Panc1 (cell line): ENCODE measurements around the gene FMC1. TPM values are rescaled to one million over a fixed set of nuclear protein-coding genes. Genes with fewer than 3 reads are reported as not detected.
A peak's percentile ranks its signal among the peaks of the same experiment; 100 is the strongest.

Experiments used
- ATAC-seq: fragments of 200-7000 bp; cut with Tn5 transposase; 2 replicates; pipeline ENCODE4 v1.9.1; 2020; ENCODE audit warnings: mild to moderate bottlenecking, moderate library complexity
- BruUV-seq: library from RNA; stranded (reverse); fragments of 400-500 nt; replicated peaks from 2 replicates; lab custom pipeline; 2021; lab: Mats Ljungman, UMichigan
- CTCF ChIA-PET: fragments of 300-600 bp; sonication (Branson Sonifier 250); formaldehyde crosslinking; loops from one replicate; lab custom pipeline; 2022; ENCODE audit warnings: antibody characterized with exemption; lab: Charles Lee
- POLR2A ChIA-PET: fragments of 300-600 bp; sonication (Branson Sonifier 250); formaldehyde crosslinking; loops from one replicate; lab custom pipeline; 2022; ENCODE audit warnings: antibody characterized with exemption; lab: Charles Lee
- DNase-seq: peaks from one replicate; pipeline ENCODE4 v3.0.0-alpha.2; 2010; ENCODE audit warnings: low read depth, low spot score
- H3K27ac ChIP-seq: 2 replicates; pipeline ENCODE4 v1.5.1; 2011; ENCODE audit warnings: mild to moderate bottlenecking, low read length, inconsistent platforms
- H3K27me3 ChIP-seq: fragments of 200-500 bp; sonication (Bioruptor generic); 2 replicates; pipeline ENCODE4 v1.6.0; 2014; ENCODE audit warnings: low read length, inconsistent platforms; ENCODE audit not compliant: control insufficient read depth, insufficient read depth
- H3K36me3 ChIP-seq: fragments of 200-500 bp; sonication (Bioruptor generic); 2 replicates; pipeline ENCODE4 v1.5.1; 2014; ENCODE audit warnings: inconsistent platforms, mild to moderate bottlenecking, low read length, moderate library complexity; ENCODE audit not compliant: control insufficient read depth, insufficient read depth
- H3K4me1 ChIP-seq: 2 replicates; pipeline ENCODE4 v1.5.1; 2011; ENCODE audit warnings: inconsistent platforms, mild to moderate bottlenecking, low read length, moderate library complexity; ENCODE audit not compliant: control insufficient read depth, insufficient read depth
- H3K4me3 ChIP-seq, 2 experiments: 2 replicates each; pipeline ENCODE4 v1.5.1; 2011 to 2012; ENCODE audit warnings: low read depth in 2 of 2, low read length in 2 of 2, mild to moderate bottlenecking in 2 of 2, inconsistent platforms in 1 of 2, moderate library complexity in 1 of 2
- H3K9me3 ChIP-seq: fragments of 200-500 bp; sonication (Bioruptor generic); 2 replicates; pipeline ENCODE4 v1.5.1; 2014; ENCODE audit warnings: low read depth, mild to moderate bottlenecking, inconsistent platforms, low read length, moderate library complexity; ENCODE audit not compliant: control insufficient read depth, insufficient read depth
- CTCF ChIP-seq: fragments of 450-650 bp; IDR thresholded peaks from 2 replicates; pipeline ENCODE4 v1.5.1; 2017; ENCODE audit warnings: mild to moderate bottlenecking
- POLR2AphosphoS5 ChIP-seq: IDR thresholded peaks from 2 replicates; pipeline ENCODE4 v1.6.1; 2012; ENCODE audit warnings: mild to moderate bottlenecking, low read depth, low read length, moderate library complexity
- REST ChIP-seq, 2 experiments: IDR thresholded peaks; 2 replicates each; pipeline ENCODE4 v1.6.1; 2011 to 2012; ENCODE audit warnings: low read depth in 2 of 2, control low read depth in 1 of 2, low read length in 1 of 2, mild to moderate bottlenecking in 1 of 2, moderate library complexity in 1 of 2; ENCODE audit not compliant: insufficient read depth in 1 of 2
- SIN3A ChIP-seq: IDR thresholded peaks from 2 replicates; pipeline ENCODE4 v1.6.1; 2012; ENCODE audit warnings: low read depth, mild to moderate bottlenecking, low read length, moderate library complexity, borderline replicate concordance; ENCODE audit not compliant: insufficient read depth
- TCF7L2 ChIP-seq: IDR thresholded peaks from 2 replicates; pipeline ENCODE4 v1.6.1; 2011; ENCODE audit warnings: mild to moderate bottlenecking, low read depth, low read length, inconsistent platforms
- in situ Hi-C: cut with HindIII; loops from 2 replicates; pipeline ENCODE4 v1.10.0; 2016; ENCODE audit warnings: low sequenced_read_pairs, low pct_unique_long_range_greater_than_20kb
- intact Hi-C: fragments of 100-400 bp; cut with micrococcal nuclease; formaldehyde crosslinking; loops from one replicate; pipeline ENCODE4 v1.10.0; 2022; ENCODE audit not compliant: unreplicated experiment
- total RNA-seq: library from RNA; stranded (reverse); gene quantifications from one replicate; pipeline ENCODE4 v1.2.1, GENCODE V29; 2021; ENCODE audit not compliant: unreplicated experiment

Gene FMC1
- total RNA-seq, 1 experiment from 2014 or later: 12.7 TPM

GRCh38 chr7:139360948-139361307, 19.8 kb downstream of the FMC1 start:
- BruUV-seq: no TSS peak
- Histone ChIP-seq H3K4me3 (peak overlapping the region; percentile 98 to 100), H3K36me3 (peaks cover 24% of the 10 kb centered on the region), H3K4me1 (peaks cover 18% of the 10 kb centered on the region), H3K9me3 (no peaks in the 10 kb centered on the region), H3K27ac (peak overlapping the region; percentile 98), H3K27me3 (no peaks in the 10 kb centered on the region)
- TF ChIP-seq REST (IDR thresholded peaks at IDR 0.05; ENCODE audit: insufficient read depth in 1 of 2, low read depth in 2 of 2, low read length in 1 of 2): no peak
- TF ChIP-seq SIN3A: no peak
- TF ChIP-seq TCF7L2: no peak
- no peak for TF ChIP-seq CTCF
- no peak for TF ChIP-seq POLR2AphosphoS5
- ChIA-PET POLR2A (no interaction called here), CTCF (no interaction called here)
- ATAC-seq (no peak), DNase-seq (no peak)
- in situ Hi-C loops: no loop called here
- intact Hi-C loops: no loop called here

- Histone ChIP-seq H3K27me3 (no peaks in the 10 kb centered on the region), H3K36me3 (peaks cover 27% of the 10 kb centered on the region), H3K9me3 (no peaks in the 10 kb centered on the region), H3K27ac (peak overlapping the region; percentile 98), H3K4me3 (peak overlapping the region; percentile 98 to 100; a peak in 3 of 4 replicates), H3K4me1 (peaks cover 18% of the 10 kb centered on the region)
- ChIA-PET POLR2A (no interaction called here), CTCF (no interaction called here)
- no TSS peak for BruUV-seq
- no peak for ATAC-seq
- TF ChIP-seq CTCF (no peak), TCF7L2 (no peak), POLR2AphosphoS5 (no peak), REST (IDR thresholded peaks at IDR 0.05; ENCODE audit: insufficient read depth in 1 of 2, low read depth in 2 of 2, low read length in 1 of 2) (no peak), SIN3A (no peak)
- intact Hi-C loops: no loop called here
- DNase-seq: no peak
- in situ Hi-C loops: no loop called here
Measured at GRCh38 chr7:139361523-139361922, 20.4 kb downstream of the FMC1 start.
